HG03025 (cell line): ENCODE measurements around the gene ABHD17C.
"Not testable (repeated sequence)": the region's sequence is repeated elsewhere in the genome, so short reads cannot be mapped to it uniquely, and the experiment has no call there.

Experiments
- ATAC-seq: cut with Tn5 transposase; IDR thresholded peaks from one replicate; pipeline ENCODE4 v1.9.1; 2021; ENCODE audit warnings: mild to moderate bottlenecking, moderate library complexity; ENCODE audit not compliant: unreplicated experiment, low FRiP score

The ABHD17C gene

GRCh38 chr15:80695099-80695910, at the start of gene ABHD17C:
ABHD17C (plus strand) TSS chr15:80695310; CDS start chr15:80695430, 120 bp downstream.
- ATAC-seq, result no peak

- ATAC-seq, result no peak
These were observed 49.5 kb upstream of the ABHD17C start for GRCh38 chr15:80645494-80646065.

- ATAC-seq, result not testable (repeated sequence)
These were observed 47.7 kb upstream of the ABHD17C start for GRCh38 chr15:80647424-80647823.

DNA sequence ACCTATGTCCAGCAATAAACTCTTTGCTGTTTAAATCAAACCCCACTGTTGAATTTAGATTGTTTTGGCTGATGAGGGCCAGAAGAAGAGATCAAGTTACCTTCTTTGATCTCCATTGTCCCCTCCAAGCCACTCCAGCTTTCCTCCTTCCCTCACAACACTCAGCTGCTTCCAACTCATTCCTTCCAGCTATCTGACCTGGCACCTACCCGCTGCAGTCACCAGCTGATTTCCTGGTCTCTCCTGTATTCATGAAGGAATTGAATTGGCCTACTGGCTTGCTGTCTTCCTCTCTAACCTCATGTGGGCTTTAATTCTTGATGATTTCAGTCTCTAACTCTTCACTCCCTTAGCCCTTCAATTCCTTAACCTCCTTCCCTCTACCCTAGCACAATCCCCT, 40.8 kb upstream of the ABHD17C start:
- ATAC-seq, result no peak

GRCh38 chr15:80659375-80659774, 35.7 kb upstream of the ABHD17C start:
- no peak for ATAC-seq

DNA sequence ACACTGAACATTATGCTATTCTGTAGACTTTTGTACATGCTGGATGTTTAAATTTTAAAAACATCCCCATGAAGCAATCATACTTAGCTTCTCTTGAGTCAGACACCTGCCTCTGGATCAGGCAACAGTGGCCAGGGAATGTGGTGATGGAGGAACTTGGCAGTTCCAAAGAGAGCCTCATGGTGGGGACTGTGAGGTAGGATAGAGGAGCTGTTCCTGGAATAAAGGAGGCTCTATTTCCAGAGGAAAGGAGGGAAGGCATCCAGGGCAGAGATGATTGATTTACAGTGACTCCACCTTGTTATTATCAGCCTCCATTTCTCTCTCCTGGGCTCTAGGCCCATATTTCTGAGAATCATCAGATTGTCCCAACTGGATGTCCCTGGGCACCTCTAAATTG, 35.0 kb upstream of the ABHD17C start:
- no peak for ATAC-seq

- ATAC-seq, result no peak
These were observed 33.0 kb upstream of the ABHD17C start for GRCh38 chr15:80662129-80662528.

GRCh38 chr15:80662757-80663553, 32.2 kb upstream of the ABHD17C start:
- ATAC-seq, result no peak

DNA sequence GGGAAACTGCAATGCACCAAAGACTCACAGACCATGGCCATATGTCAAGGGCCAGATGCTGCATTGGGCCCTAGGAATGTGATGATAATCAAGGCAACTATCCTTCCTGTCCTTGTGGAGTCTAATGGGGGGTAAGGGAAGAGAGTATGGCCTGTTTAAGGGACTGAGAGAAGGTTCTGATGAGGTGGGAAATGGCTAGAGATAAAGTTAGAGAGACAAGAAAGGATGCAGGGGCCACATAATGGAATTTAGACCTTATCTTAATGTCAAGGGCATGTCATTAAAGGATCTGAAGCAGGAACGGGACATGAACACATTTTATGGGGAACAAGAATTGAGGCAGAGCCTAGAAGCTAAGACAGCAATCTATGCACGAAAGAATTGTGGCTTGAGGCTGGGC, 30.0 kb upstream of the ABHD17C start:
- no peak for ATAC-seq

- ATAC-seq, result no peak
These were observed 27.2 kb upstream of the ABHD17C start for GRCh38 chr15:80667936-80668335.

DNA sequence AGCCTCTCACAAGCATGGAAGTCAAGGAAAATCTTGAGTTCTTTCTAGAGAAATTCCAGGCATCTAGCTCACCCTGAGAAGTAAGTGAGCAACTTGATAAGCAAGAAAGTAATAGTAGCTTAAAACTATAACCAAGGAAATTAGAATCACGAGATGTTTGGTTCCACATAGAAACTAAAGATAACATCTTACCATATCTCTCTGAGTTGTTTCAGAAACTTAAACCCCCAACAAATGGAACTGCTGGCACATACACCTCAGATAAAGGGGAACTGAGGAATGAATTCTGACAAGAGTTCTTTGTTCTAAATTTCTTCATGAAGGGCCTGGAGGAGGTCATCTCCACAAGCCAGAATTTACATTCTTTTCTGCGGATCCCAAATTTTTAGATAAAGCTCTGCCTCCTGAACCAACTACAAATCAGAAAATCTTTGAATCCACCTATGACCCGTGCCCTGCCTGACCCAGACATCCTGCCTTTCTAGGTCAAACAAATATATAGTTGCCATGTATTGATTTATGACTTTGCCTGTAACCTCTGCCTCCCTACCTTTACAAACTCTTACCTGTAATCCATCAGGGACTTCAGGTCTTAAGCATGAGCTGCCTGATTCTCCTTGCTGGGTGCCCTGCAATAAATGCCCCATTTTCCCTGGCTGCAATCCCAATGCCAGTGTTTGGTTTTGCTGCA, 26.4 kb upstream of the ABHD17C start:
- no peak for ATAC-seq

GRCh38 chr15:80669663-80670273, 25.3 kb upstream of the ABHD17C start:
- no peak for ATAC-seq

DNA sequence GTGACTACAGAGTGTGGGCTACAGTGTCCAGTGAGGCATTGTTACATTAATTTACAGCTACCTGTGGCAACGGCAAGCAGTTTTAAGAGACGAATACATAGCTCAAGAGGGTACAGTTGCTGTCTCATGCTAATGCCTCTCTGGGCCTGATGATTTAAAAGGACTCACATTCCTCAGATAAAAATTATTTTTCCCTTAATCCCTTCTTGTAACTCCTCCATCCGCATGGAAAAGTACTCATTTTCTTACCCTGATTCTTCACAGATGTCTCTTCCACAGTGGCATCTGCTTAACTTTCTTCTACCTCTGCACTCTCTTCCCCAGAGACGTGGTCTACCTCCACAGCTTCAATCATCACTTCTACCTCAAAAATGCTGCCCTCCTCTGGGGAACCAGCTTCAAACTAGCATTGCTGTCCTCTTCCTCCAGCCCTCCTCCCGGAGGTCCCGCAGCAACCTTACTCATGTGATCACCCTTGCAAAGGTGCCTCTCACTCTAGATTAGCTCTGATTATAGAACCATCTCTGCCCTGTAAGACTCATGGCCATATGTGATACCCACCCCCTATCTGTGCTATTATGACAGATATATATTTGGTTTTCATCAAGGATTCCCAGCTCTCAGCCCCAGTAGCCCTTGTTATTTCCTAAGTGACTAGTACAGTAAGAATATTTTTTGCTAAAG, 21.4 kb upstream of the ABHD17C start:
- no peak for ATAC-seq

GRCh38 chr15:80674245-80674614, 20.9 kb upstream of the ABHD17C start:
- ATAC-seq, result no peak

DNA sequence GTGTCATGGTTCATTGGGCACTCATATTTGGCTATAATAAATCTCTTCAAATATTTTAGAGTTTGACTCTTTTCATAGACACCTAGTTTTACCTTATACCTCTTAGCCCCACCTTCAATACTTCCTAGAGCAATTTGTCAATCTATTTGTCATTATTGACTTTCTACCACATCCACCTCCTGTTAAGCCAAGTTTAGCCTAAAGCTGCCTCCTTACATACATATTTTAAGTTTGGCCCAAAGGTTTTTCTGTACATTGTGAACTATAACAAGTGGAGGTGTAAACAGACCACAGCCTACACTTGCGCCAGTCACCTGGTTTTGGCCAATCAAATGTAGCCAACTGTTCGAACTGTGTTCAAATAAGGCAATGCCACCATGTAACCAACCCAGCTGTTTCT, 18.1 kb upstream of the ABHD17C start:
- no peak for ATAC-seq

- no peak for ATAC-seq
These were observed 15.8 kb upstream of the ABHD17C start for GRCh38 chr15:80679167-80679803.

GRCh38 chr15:80679804-80680175, 15.3 kb upstream of the ABHD17C start:
- no peak for ATAC-seq

DNA sequence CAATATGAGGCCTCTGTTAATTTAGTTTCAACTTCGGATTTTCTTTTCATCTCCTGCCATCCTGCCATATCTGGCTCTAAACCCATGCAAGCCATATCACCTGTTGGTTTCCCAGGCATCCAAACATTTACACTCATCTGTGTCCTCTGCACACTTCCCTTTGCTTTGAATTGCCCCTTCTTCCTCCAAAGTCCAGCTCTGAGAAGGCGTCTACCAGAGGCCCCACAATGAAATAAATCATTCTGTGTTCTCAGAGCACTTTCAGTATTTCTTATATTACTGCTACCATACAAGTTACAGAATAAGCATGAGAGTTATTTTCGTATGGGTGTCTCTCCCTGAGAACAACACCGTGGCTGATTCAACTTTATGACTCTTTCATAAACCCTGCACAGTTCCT, 12.9 kb upstream of the ABHD17C start:
- ATAC-seq, result no peak

GRCh38 chr15:80684697-80685096, 10.4 kb upstream of the ABHD17C start:
- ATAC-seq, result no peak
